GM04504 (cell line): ENCODE results near the gene RAB43.
A peak's percentile ranks its signal among the peaks of the same experiment; 100 is the strongest.
"Not testable (repeated sequence)": the region's sequence is repeated elsewhere in the genome, so short reads cannot be mapped to it uniquely, and the experiment has no call there.

ENCODE experiments used
- DNase-seq: peaks from one replicate; pipeline ENCODE4 v3.0.0-alpha.2; 2012; ENCODE audit warnings: low read depth

The RAB43 gene

GRCh38 chr3:129095285-129095684, 26.3 kb downstream of the RAB43 start:
- no peak for DNase-seq

- not testable (repeated sequence) for DNase-seq
These were observed 33.3 kb downstream of the RAB43 start for GRCh38 chr3:129088312-129088711.

GRCh38 chr3:129087904-129088303, 33.7 kb downstream of the RAB43 start:
- peak; percentile 9 for DNase-seq

GRCh38 chr3:129087138-129087702, 34.4 kb downstream of the RAB43 start:
- no peak for DNase-seq

GRCh38 chr3:129085818-129086217, 35.8 kb downstream of the RAB43 start:
- no peak for DNase-seq

GRCh38 chr3:129085165-129085715, 36.4 kb downstream of the RAB43 start:
- DNase-seq: no peak

- DNase-seq: no peak
These were observed 37.1 kb downstream of the RAB43 start for GRCh38 chr3:129084501-129084900.

- no peak for DNase-seq
These were observed 39.6 kb downstream of the RAB43 start for GRCh38 chr3:129082026-129082425.

- no peak for DNase-seq
These were observed 40.1 kb downstream of the RAB43 start for GRCh38 chr3:129081503-129081902.

GRCh38 chr3:129078510-129078909, 43.1 kb downstream of the RAB43 start:
- no peak for DNase-seq

- DNase-seq: no peak
These were observed 44.4 kb downstream of the RAB43 start for GRCh38 chr3:129077222-129077621.

- no peak for DNase-seq
These were observed 51.3 kb downstream of the RAB43 start for GRCh38 chr3:129070086-129070885.

- not testable (repeated sequence) for DNase-seq
These were observed 52.1 kb downstream of the RAB43 start for GRCh38 chr3:129069313-129070085.

GRCh38 chr3:129068291-129068886, 53.2 kb downstream of the RAB43 start:
- DNase-seq: no peak

- DNase-seq: not testable (repeated sequence)
These were observed 53.9 kb downstream of the RAB43 start for GRCh38 chr3:129067719-129068118.

GRCh38 chr3:129065720-129066073, 55.9 kb downstream of the RAB43 start:
- DNase-seq: no peak

GRCh38 chr3:129065016-129065719, 56.4 kb downstream of the RAB43 start:
- no peak for DNase-seq

- no peak for DNase-seq
These were observed 57.6 kb downstream of the RAB43 start for GRCh38 chr3:129063841-129064482.

- DNase-seq: no peak
These were observed 58.4 kb downstream of the RAB43 start for GRCh38 chr3:129063091-129063640.

GRCh38 chr3:129061888-129062834, 59.4 kb downstream of the RAB43 start:
- no peak for DNase-seq
